Choroid plexus epithelial cell (primary cell): ENCODE measurements around the gene CLVS2.

Experiments used
- DNase-seq: peaks from one replicate; pipeline ENCODE4 v3.0.0-alpha.2; 2010; ENCODE audit warnings: low read depth
- H3K4me3 ChIP-seq: 2 replicates; pipeline ENCODE4 v1.5.1; 2011; ENCODE audit warnings: low read depth, mild to moderate bottlenecking, control low read depth, low read length, moderate library complexity
- TF ChIP-seq, protein P1 (sequence below): conservative IDR thresholded peaks from 2 replicates; pipeline ENCODE4 v1.5.1; 2011; ENCODE audit warnings: low read depth, mild to moderate bottlenecking, control low read depth, inconsistent platforms, low read length, moderate library complexity

CLVS2 gene

DNA sequence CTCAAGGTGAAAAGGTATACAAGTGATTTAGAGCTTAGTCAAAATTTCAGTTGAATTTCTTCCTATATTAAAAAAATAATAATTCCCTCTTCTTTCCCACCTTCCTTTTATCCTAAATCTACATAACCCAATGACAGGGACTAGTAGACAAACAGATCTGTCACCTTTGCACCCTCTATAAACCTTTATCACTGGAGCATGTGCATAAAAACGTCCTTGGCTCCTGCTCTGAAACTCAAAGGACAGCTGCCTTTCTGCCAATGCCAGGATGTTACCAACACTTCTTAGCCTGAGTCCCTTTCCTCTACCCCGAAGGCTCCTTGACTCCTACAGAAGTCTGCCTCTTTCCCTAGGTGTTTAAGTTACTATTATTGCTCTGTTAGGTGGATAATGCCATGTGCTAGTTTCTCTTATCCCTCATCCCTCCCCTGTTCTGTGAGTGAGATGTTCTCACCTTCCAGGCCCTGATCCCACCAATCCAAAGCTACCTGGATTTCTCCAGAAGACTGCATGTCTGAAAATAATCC lies 4.3 kb downstream of the CLVS2 start:
- TF ChIP-seq, protein P1, sequence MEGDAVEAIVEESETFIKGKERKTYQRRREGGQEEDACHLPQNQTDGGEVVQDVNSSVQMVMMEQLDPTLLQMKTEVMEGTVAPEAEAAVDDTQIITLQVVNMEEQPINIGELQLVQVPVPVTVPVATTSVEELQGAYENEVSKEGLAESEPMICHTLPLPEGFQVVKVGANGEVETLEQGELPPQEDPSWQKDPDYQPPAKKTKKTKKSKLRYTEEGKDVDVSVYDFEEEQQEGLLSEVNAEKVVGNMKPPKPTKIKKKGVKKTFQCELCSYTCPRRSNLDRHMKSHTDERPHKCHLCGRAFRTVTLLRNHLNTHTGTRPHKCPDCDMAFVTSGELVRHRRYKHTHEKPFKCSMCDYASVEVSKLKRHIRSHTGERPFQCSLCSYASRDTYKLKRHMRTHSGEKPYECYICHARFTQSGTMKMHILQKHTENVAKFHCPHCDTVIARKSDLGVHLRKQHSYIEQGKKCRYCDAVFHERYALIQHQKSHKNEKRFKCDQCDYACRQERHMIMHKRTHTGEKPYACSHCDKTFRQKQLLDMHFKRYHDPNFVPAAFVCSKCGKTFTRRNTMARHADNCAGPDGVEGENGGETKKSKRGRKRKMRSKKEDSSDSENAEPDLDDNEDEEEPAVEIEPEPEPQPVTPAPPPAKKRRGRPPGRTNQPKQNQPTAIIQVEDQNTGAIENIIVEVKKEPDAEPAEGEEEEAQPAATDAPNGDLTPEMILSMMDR = no peak
- DNase-seq = no peak

DNA sequence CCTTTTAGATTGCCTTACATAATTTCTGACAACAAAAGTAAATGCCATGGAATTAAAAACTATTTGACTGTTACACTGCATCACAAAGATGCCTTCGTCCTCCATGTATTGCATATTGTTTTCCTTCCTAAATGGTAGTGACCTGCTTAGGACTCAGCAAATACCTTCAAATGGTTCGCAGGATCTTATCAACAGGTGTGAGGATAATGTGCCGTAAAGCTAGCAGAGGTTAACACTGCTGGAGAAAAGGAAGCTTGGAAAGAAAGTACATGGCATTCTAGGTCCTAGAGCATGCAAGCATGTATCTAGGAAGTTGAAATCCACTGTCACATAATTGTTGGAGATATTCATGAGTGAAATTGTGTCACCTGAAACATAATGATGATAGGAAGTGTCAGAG lies 5.5 kb downstream of the CLVS2 start:
- DNase-seq = no peak
- TF ChIP-seq, protein P1 = no peak
- H3K4me3 ChIP-seq = no peak overlapping the region

More for the DNA sequence above, 4.3 kb downstream of the CLVS2 start:
- no peak overlapping the region for H3K4me3 ChIP-seq

GRCh38 chr6:123007885-123008284 lies 11.8 kb downstream of the CLVS2 start:
- no peak overlapping the region for H3K4me3 ChIP-seq
- no peak for DNase-seq
- TF ChIP-seq, protein P1 = no peak

- TF ChIP-seq, protein P1 = no peak
These were observed 13.0 kb downstream of the CLVS2 start for GRCh38 chr6:123009059-123009458.

DNA sequence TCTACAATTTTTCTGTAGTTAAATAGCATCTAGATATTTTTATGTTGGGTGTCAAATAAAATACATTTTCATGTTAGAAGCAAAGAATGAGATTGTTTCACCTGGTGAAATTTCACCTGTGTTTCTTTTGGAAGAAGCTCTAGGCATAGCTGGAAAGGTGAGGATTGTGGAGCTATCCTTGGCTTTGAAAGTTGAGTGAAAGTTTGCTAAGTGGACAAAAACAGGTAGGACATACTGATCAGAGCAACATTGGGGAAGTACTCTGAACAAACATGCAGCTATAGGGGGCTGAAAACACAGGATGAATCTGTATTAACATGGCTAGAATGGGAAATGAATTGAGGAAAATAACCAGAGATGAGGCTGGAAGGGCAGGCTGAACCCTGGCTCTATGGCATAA lies 18.8 kb downstream of the CLVS2 start:
- TF ChIP-seq, protein P1 = no peak
- no peak overlapping the region for H3K4me3 ChIP-seq
- DNase-seq = no peak

More at GRCh38 chr6:123009059-123009458, 13.0 kb downstream of the CLVS2 start:
- H3K4me3 ChIP-seq = no peak overlapping the region
- DNase-seq = no peak

GRCh38 chr6:123016431-123017103 lies 20.5 kb downstream of the CLVS2 start:
- DNase-seq = no peak
- TF ChIP-seq, protein P1 = no peak
- no peak overlapping the region for H3K4me3 ChIP-seq
